ENCODE measurements around the gene KPTN.

Gene KPTN

DNA sequence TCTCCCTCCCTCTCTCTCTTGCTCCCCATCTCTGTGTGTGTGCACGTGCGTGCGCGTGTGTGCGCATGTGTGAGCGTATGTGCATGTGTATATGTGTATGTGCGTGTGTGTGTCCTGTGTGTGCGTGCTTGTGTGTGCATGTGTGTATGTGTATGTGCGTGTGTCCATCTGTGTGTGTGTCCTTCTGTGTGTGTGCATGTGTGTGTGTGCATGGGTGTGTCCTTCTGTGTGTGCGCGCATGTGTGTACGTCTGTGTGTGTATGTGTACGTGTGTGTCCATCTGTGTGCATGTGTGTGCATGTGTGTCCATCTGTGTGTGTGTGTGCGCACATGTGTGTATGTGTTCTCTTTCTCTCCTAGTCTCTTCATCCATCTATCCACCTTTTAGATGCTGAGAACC lies 24.5 kb downstream of the KPTN start:
- Histone ChIP-seq H3K27me3 (ENCODE audit: insufficient read depth, low read length) (peaks cover 8% of the 10 kb centered on the region), H3K4me3 (ENCODE audit: low read length) (no peak overlapping the region), H3K9ac (ENCODE audit: low read depth, low read length) (no peak overlapping the region), H3K9me3 (ENCODE audit: insufficient read depth, low read depth, low read length) (no peaks in the 10 kb centered on the region), H3K27ac (ENCODE audit: low read depth, low read length) (no peak overlapping the region), H3K36me3 (ENCODE audit: insufficient read depth, low read length) (0 out of 2 replicates have a peak, but pooled peaks cover 3% of the 10 kb centered on the region), H3K4me1 (ENCODE audit: insufficient read depth, low read length) (peaks cover under 1% of the 10 kb centered on the region; the same call in 1 of the 2 replicates)
- 95% methylated on average over 13 of the region's 14 CpGs for WGBS

DNA sequence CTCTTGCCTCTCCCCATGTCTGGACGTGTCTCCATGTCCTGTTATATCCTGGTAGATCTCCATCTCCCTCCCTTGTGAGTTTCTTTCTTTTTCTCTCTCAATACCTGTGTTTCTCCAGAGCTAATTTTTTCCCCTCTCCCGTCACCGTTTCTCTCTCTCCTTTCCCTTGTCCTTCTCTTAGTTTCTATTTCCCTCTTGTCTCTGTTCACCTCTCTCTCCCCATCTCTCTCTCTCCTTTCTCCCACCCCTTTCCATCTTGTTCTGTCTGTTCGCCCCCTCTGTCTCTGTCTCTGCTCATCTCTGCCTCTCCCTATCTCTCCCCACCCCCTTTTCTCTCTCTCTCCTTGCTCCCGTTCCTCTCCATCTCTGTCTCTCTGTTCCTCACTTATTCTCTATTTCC lies 25.3 kb downstream of the KPTN start:
- H3K27me3 ChIP-seq (ENCODE audit: insufficient read depth, low read length) = peaks cover 8% of the 10 kb centered on the region
- no peak overlapping the region for H3K27ac ChIP-seq (ENCODE audit: low read depth, low read length)
- 66% methylated on average over 5 of the region's 5 CpGs for WGBS
- H3K9ac ChIP-seq (ENCODE audit: low read depth, low read length) = no peak overlapping the region
- 0 out of 2 replicates have a peak, but pooled peaks cover 3% of the 10 kb centered on the region for H3K36me3 ChIP-seq (ENCODE audit: insufficient read depth, low read length)
- no peaks in the 10 kb centered on the region for H3K9me3 ChIP-seq (ENCODE audit: insufficient read depth, low read depth, low read length)
- H3K4me1 ChIP-seq (ENCODE audit: insufficient read depth, low read length) = no peaks in the 10 kb centered on the region
- H3K4me3 ChIP-seq (ENCODE audit: low read length) = no peak overlapping the region

DNA sequence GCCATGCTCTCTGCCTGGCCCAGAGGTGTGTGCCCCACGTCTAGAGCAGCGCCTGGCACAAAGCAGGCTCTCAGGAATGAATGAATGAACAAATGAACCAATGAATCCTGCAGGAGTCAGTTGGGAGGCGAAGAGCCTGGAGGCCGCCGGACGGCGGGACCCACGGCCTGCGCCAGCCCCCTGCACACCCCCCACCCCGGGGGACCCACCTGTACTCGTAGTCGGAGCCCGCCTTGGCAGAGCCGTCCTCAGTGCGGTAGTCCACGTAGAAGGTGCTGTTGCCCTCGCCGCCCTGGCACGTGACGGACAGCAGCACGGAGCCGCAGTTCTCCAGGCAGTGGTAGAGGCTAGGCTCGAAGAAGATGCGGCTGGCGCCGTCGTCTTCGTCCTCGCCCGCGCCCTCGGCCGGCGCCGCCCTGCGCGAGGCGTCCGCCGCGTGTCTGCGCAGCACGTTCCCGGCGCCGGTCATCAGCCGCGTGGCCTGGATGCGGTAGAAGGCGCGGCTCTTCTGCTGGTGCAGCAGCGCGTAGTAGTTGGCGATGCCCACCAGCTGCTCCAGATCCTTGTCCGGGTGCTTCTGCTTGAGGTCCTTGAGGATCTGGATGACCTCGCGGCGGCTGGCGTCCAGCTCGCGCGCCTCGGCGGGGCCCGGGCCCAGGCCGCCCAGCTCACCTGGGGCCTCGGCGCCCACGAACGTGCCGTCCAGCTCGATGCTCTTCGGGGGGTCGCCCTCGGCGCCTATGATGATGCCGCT lies 27.1 kb downstream of the KPTN start:
- WGBS = 93% methylated on average over 77 of the region's 77 CpGs

DNA sequence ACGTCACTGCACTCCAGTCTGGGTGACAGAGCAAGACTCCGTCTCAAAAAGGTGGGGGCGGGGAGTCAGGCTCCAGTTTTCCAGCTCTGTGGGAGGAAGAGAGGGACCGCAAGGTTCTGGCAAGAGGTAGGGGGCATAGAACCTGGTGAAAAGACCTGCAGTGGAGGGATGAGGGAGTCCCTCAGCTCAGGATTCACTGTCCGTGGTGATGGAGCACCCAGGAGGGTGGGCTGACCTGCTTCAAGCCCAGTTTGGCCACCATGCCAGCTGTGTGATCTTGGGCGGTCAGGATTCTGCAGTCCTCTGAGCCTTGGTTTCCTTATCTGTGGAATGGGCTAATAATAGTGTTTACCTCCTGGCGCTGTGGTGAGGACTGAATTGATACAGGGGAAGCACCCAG lies 33.5 kb downstream of the KPTN start:
- H3K9ac ChIP-seq (ENCODE audit: low read depth, low read length) = no peak overlapping the region
- H3K4me3 ChIP-seq (ENCODE audit: low read length) = no peak overlapping the region
- no peaks in the 10 kb centered on the region for H3K9me3 ChIP-seq (ENCODE audit: insufficient read depth, low read depth, low read length)
- no peaks in the 10 kb centered on the region for H3K36me3 ChIP-seq (ENCODE audit: insufficient read depth, low read length)
- peaks cover 25% of the 10 kb centered on the region for H3K27me3 ChIP-seq (ENCODE audit: insufficient read depth, low read length)
- H3K4me1 ChIP-seq (ENCODE audit: insufficient read depth, low read length) = peaks cover 4% of the 10 kb centered on the region
- no peak overlapping the region for H3K27ac ChIP-seq (ENCODE audit: low read depth, low read length)
- WGBS = 72% methylated on average over 7 of the region's 7 CpGs

More for the DNA sequence above, 27.1 kb downstream of the KPTN start:
- H3K27ac ChIP-seq (ENCODE audit: low read depth, low read length) = no peak overlapping the region
- no peaks in the 10 kb centered on the region for H3K9me3 ChIP-seq (ENCODE audit: insufficient read depth, low read depth, low read length)
- no peaks in the 10 kb centered on the region for H3K4me1 ChIP-seq (ENCODE audit: insufficient read depth, low read length)
- 0 out of 2 replicates have a peak, but pooled peaks cover 3% of the 10 kb centered on the region for H3K36me3 ChIP-seq (ENCODE audit: insufficient read depth, low read length)
- no peak overlapping the region for H3K4me3 ChIP-seq (ENCODE audit: low read length)
- no peak overlapping the region for H3K9ac ChIP-seq (ENCODE audit: low read depth, low read length)
- peaks cover 8% of the 10 kb centered on the region for H3K27me3 ChIP-seq (ENCODE audit: insufficient read depth, low read length)

DNA sequence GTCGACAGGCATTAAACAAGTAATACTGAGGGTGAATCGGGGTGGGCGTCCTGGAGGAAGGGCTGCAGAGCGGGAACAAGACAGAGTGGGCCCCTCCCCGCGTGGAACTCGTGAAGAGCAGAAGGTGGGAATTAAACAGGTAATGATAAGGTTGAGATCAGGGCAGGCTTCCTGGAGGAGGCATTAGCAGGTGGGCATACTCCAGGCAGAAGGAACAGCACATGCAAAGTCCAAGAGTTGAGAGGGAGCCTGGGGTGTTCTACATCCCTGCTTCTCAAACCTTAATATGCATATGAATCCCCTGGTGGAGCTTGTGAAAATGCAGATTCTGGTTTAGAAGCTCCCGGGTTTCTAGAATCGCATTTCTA lies 35.7 kb downstream of the KPTN start:
- Histone ChIP-seq H3K9ac (ENCODE audit: low read depth, low read length) (no peak overlapping the region), H3K27me3 (ENCODE audit: insufficient read depth, low read length) (peaks cover 27% of the 10 kb centered on the region), H3K36me3 (ENCODE audit: insufficient read depth, low read length) (no peaks in the 10 kb centered on the region), H3K4me3 (ENCODE audit: low read length) (peak overlapping the region; percentile 54), H3K27ac (ENCODE audit: low read depth, low read length) (no peak overlapping the region), H3K4me1 (ENCODE audit: insufficient read depth, low read length) (peaks cover 6% of the 10 kb centered on the region), H3K9me3 (ENCODE audit: insufficient read depth, low read depth, low read length) (no peaks in the 10 kb centered on the region)
- 26% methylated on average over 9 of the region's 9 CpGs for WGBS

DNA sequence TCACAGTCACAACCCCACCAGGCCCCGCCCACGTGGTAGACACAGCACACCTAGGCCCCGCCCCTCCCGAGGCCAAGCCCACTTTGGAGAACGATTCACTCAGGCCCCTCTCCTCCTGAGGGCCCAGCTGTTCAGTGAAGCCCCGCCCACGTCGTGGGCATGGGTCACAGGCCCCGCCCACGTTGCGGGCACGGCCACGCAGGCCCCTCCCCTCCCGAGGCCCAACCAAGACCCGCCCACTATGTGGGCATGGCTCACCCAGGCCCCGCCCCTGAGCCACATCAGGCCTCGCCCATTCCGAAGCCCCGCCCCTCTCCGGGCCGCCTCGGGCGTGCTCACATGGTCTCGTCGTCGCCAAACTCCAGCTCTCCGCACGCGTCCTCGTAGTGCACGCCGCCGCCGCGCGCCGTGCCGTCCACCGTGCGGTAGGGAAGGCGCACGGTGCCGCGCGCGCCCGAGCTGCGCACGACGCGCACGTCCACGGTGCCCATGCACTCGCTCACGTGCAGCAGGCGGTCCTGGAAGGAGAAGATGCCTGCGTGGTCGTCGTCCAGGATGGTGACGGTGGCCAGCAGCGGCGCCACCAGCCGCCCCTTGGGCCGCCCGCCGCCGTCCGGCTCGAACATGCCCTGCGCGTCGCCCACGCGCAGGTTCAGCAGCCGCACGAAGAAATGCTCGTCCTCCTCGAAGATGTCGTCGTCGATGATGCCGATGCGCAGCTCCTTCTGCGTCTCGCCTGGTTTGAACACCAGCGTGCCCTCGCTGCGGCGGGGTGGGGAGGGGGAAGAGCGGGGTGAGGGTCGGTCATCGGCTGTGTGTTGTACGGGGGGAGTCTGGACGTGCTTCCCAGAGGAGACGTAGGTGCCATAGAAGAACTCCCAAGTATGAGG lies 36.3 kb downstream of the KPTN start:
- 6% methylated on average over 95 of the region's 95 CpGs for WGBS
- Histone ChIP-seq H3K9me3 (ENCODE audit: insufficient read depth, low read depth, low read length) (no peaks in the 10 kb centered on the region), H3K4me1 (ENCODE audit: insufficient read depth, low read length) (peaks cover 6% of the 10 kb centered on the region), H3K36me3 (ENCODE audit: insufficient read depth, low read length) (no peaks in the 10 kb centered on the region), H3K27me3 (ENCODE audit: insufficient read depth, low read length) (peaks cover 27% of the 10 kb centered on the region), H3K9ac (ENCODE audit: low read depth, low read length) (peak overlapping the region; percentile 54; the same call in 1 of the 2 replicates), H3K27ac (ENCODE audit: low read depth, low read length) (no peak overlapping the region), H3K4me3 (ENCODE audit: low read length) (peak overlapping the region; percentile 54)

DNA sequence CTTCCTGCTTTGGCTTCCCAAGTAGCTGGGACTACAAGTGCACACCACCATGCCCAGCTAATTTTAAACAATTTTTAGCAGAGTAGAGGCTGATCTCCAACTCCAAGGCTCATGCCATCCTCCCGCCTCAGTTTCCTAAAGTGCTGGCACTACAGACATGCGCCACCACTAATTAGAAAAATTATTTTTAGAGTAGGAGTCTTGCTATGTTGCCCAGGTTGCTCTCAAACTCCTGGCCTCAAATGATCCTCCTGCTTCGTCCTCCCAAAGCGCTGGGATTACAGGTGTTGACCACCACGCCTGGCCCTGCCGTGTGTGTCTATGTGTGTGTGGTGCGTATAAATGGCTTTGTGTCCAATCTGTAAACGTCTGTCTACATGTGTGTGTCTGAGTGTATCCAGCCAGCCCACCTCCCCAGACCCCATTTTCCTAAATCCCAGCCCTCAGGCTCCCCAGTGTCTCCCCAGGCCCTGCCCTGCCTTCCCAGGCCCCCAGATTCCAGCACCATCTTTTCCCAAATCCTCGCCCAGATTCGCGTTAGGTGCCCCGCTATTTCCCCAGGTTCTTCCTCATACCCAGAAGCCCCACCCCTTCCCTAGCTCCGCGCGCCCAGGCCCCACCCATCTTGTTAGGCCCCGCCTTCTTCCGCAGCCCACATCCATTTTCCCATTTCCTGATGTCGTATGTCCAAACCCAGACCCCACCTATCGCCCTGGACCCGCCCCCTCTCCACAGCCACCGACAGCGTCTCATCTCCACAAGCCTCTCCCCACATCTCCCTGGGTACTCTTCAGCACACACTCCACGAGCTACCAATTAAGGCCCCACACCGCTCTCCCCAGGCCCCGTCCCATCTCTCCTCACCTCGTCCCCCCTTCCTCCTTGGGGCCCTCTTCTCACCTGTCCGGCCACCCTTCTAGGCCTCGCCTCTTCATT lies 37.2 kb downstream of the KPTN start:
- Histone ChIP-seq H3K4me3 (ENCODE audit: low read length) (peak overlapping the region; percentile 54), H3K4me1 (ENCODE audit: insufficient read depth, low read length) (peaks cover 6% of the 10 kb centered on the region), H3K9ac (ENCODE audit: low read depth, low read length) (no peak overlapping the region), H3K27ac (ENCODE audit: low read depth, low read length) (peak overlapping the region; percentile 5; the same call in 1 of the 2 replicates), H3K9me3 (ENCODE audit: insufficient read depth, low read depth, low read length) (no peaks in the 10 kb centered on the region), H3K36me3 (ENCODE audit: insufficient read depth, low read length) (no peaks in the 10 kb centered on the region), H3K27me3 (ENCODE audit: insufficient read depth, low read length) (peaks cover 27% of the 10 kb centered on the region)
- 22% methylated on average over 27 of the region's 28 CpGs for WGBS

DNA sequence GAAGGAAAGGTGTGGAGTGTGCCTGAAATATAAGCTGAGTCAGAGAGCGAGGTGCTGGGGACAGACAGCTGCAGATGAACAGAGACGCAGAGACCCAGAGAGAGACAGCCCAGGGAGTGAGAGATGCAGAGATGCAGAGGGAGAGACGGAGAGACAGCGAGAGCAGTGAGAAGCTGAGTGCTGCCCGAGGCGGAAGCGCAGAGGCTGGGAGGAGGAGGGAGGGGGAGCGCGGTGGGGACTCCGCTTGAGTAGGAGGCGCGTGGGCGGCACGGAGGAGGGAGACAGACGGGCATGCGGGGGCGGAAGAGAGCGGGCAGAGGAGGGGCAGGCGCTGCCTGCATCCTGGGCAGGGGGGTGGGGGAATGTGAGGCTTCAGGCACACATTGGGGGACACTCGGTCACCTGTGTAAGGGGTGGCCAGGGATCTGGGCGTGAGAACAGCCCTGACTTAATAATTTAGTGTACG lies 38.0 kb downstream of the KPTN start:
- no peak overlapping the region for H3K27ac ChIP-seq (ENCODE audit: low read depth, low read length)
- no peaks in the 10 kb centered on the region for H3K9me3 ChIP-seq (ENCODE audit: insufficient read depth, low read depth, low read length)
- 7% methylated on average over 22 of the region's 22 CpGs for WGBS
- H3K9ac ChIP-seq (ENCODE audit: low read depth, low read length) = no peak overlapping the region
- peaks cover 6% of the 10 kb centered on the region for H3K4me1 ChIP-seq (ENCODE audit: insufficient read depth, low read length)
- peak overlapping the region; percentile 40 for H3K4me3 ChIP-seq (ENCODE audit: low read length)
- no peaks in the 10 kb centered on the region for H3K36me3 ChIP-seq (ENCODE audit: insufficient read depth, low read length)
- H3K27me3 ChIP-seq (ENCODE audit: insufficient read depth, low read length) = peaks cover 27% of the 10 kb centered on the region

DNA sequence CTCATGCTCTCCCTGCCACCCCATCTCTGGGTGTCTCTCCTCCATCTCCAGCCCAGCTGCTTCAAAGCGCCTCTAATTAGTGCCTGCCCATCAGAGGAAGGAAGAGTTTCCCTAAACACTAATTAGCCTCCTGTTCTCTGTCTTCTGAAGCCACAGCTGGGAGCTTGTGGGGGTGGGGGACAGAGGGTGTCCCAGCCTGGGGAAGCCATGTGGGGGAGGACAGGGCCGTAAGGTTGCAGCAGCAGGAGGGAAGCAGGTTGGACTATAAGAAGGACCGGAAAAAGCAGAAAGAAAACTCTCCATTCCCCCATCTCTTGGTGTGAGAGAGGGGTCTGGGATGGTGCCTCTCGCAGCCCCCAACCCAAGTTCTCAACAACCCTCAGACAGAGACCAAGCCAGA lies 38.5 kb downstream of the KPTN start:
- Histone ChIP-seq H3K4me1 (ENCODE audit: insufficient read depth, low read length) (peaks cover 6% of the 10 kb centered on the region), H3K36me3 (ENCODE audit: insufficient read depth, low read length) (no peaks in the 10 kb centered on the region), H3K4me3 (ENCODE audit: low read length) (peak overlapping the region; percentile 40), H3K27me3 (ENCODE audit: insufficient read depth, low read length) (peaks cover 27% of the 10 kb centered on the region), H3K9ac (ENCODE audit: low read depth, low read length) (no peak overlapping the region), H3K27ac (ENCODE audit: low read depth, low read length) (no peak overlapping the region), H3K9me3 (ENCODE audit: insufficient read depth, low read depth, low read length) (no peaks in the 10 kb centered on the region)
- 29% methylated on average over 2 of the region's 4 CpGs for WGBS

DNA sequence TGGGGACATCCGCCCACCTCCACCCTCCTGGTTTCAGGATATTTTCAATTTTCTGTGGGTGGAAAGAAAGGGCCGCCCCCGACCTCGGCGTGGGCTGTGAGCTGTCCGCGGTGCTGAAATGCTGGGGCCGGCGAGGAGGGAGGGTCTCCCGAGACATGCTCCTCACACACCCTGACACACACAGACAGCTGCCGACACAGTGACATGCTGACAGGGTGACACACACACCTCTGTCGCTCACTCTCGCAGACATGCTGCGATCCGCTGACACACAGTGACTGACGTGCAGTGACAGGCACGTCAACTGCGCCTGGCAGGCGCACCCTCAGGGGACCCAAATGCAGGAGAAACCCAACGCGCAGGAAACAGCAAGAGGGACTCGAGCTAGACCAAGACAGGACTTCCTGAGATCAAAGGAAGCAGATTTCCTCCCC lies 39.6 kb downstream of the KPTN start:
- H3K27ac ChIP-seq (ENCODE audit: low read depth, low read length) = no peak overlapping the region
- peaks cover 6% of the 10 kb centered on the region for H3K4me1 ChIP-seq (ENCODE audit: insufficient read depth, low read length)
- H3K4me3 ChIP-seq (ENCODE audit: low read length) = no peak overlapping the region
- WGBS = 27% methylated on average over 21 of the region's 22 CpGs
- H3K9me3 ChIP-seq (ENCODE audit: insufficient read depth, low read depth, low read length) = no peaks in the 10 kb centered on the region
- no peak overlapping the region for H3K9ac ChIP-seq (ENCODE audit: low read depth, low read length)
- H3K27me3 ChIP-seq (ENCODE audit: insufficient read depth, low read length) = peaks cover 24% of the 10 kb centered on the region
- H3K36me3 ChIP-seq (ENCODE audit: insufficient read depth, low read length) = no peaks in the 10 kb centered on the region
